GM21528 (cell line): ENCODE results near the gene SPOCK2.

Source experiments
- ATAC-seq: cut with Tn5 transposase; IDR thresholded peaks from one replicate; pipeline ENCODE4 v1.9.1; 2021; ENCODE audit warnings: mild to moderate bottlenecking, moderate library complexity; ENCODE audit not compliant: unreplicated experiment, low FRiP score

The SPOCK2 gene

DNA sequence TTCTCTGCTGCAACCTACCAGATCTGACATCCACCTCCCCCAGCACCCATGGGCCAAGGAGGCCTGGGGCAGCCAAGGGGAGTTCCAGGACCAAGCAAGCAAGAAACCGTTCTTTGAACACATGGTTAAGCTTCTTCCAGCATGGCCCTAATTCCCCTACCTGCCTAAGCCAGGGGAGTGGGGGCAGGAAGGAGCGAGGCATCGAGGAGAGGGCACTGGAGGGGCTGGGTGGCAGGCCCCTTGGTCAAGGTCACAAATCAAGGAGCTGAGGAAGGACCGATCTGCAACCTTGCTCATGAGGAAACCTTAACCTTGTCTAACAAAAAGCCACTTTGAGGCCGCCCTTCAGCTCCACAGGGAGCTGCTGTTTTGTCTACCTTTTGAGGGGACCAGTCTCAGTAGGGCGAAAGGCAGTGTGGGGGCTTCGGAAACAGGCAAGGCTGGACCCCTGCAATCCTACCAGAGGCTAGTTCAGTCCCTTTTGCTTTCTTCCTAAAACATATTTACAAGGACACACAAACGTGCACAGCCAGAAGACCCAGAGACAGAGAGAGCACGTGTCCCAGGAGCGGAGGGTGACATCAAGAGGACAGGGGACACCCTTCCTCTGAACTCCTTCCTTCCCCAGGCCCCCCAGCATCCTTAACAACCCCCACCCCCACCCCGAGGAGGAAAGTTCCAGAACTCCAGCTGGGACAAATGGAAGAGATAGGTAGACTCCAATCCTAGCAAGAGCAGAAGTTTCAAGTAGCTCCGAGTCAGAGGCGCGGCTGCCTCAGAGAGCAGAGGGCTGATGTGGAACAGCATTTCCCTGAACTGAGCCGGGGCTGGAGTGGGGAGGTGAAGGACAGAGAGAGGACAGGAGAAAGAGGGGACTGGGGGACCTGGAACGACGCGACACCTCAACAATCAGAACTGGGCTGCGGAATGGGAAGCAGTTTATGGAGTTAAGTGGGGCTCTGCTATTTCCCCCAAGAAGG, 28.2 kb downstream of the SPOCK2 start:
- ATAC-seq: no peak

DNA sequence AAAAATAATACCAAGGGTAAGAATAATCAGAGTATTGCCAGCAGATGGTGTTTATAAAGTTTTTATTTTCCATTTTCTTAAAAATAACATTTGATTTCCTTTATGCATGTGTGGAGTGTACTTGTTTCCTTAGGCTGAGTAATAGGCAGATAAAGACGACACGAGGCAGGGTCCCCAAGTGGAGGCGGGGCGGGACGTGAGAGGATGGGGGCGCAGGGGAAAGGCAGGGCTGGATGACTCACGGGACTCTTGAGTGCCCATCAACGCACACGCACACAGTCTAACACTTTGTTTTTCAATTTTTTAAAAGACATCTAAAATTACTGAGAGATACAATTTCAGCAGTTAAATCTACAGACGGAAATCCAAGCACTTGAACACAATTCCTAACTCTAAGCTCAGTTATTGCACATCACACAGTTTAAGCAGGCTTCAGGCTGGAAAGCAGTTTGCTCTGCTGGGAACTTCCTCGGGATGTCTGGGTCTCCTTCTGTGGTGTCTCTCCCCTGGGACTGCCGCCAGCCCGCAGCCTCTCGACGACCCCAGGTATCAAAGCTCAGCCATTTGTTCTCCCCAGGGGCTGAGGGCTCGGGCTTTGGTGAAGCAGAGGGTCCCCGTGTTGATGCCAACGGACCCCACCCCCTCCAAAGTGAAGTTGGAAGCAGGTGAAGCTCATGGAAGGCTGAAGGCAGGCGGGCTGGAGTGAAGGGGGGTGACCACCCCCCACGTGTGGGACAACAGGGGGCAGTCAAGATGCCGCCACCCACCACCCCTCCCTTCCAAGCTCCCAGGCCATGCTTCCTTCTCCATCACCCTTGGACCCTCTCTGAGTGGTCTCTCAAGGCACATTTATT, 29.1 kb downstream of the SPOCK2 start:
- ATAC-seq: no peak

- ATAC-seq: no peak
Measured at GRCh38 chr10:72058347-72058898, 29.9 kb downstream of the SPOCK2 start.

DNA sequence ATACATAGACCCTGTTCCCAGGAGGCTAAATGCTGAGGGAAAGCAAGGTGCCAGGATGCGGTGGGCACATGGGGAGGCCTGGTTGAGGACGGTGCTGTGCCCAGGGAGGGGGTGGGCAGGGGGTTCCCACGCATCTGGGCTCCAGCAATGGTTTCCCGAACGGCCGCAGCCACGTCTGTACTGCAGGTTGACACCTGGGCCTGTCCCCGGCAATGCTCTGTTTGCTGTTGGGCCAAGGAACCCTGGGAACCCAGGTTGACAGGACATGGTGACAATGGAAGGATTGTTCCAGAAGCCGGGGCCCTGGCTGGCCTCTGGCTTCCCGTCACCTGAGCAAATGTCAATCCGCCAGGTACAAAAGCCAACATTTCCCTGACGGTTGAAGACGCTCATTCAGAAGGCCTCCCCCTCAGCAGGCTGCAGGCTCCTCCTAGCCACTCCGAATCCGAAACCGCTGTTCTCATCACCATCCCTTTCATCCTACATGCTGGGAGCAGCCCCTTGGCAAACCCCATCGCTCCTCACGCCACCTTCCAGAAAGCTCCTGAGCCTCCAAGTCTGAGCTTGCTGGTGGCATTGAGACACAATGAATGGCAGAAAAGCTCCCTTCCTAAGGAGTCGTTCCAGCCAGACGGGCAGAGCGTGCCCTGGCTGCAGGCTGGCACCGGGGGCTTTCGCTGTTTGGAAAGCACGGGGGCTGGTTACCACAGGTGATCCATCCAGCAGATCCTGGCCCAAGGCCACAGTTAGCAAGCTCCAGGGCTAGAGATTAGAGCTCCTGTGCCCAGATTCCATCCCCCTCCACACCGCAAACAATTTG, 31.2 kb downstream of the SPOCK2 start:
- no peak for ATAC-seq

DNA sequence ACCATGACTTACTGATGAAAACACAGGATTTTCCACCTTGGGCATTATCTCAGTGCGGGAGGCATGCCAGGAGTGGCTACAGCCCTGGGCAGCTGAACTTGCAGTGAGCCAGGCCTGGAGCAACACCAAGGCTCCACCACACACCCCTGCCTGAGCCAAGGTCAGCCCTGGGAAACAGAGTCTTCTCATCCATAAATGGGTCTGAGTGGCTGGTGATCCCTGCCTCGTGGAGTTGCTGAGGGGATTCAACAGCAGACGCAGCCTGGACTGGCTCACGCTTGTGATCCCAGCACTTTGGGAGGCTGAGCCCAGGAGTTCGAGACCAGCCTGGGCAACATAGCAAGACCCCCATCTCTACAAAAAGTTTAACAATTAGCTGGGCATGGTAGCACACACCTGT, 32.2 kb downstream of the SPOCK2 start:
- no peak for ATAC-seq

DNA sequence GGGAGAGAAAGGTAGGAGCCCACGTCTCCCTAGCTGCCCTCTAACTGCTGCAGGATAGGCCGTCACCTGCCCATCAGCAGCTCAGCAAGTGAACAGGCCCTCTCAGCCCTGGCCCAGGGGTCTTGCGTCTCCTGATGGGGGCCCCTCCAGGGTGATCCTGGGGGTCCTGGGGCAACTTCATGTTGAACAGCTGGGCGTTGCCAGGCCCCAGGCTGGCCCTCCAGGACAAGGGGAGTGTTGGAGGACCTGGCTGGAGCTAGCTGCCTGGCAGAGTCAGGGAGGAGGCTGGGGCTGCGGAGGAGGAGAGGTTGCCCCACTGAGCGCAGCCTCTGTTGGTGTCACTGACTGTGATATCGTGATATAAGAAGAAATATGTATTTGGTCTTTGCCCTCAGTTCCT, 34.7 kb downstream of the SPOCK2 start:
- no peak for ATAC-seq

DNA sequence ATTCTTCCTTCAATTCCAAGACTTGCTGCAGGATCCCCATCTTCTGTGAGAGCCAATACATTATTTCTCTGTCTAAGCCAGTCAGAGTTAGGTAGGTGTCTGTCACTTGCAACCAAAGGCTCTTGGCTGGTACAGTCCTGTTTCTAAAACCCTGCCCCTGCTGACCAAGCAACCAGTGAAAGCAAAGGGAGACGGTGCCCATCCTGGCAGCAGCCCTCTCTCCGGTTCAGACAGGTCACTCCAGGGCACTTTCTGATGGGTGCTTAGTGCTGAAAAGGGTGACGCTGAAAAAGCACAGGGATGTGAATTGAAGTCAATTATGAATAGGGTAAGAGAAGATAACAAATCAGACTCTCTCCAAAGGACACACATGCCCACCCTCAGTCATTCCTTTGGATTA, 37.5 kb downstream of the SPOCK2 start:
- no peak for ATAC-seq

DNA sequence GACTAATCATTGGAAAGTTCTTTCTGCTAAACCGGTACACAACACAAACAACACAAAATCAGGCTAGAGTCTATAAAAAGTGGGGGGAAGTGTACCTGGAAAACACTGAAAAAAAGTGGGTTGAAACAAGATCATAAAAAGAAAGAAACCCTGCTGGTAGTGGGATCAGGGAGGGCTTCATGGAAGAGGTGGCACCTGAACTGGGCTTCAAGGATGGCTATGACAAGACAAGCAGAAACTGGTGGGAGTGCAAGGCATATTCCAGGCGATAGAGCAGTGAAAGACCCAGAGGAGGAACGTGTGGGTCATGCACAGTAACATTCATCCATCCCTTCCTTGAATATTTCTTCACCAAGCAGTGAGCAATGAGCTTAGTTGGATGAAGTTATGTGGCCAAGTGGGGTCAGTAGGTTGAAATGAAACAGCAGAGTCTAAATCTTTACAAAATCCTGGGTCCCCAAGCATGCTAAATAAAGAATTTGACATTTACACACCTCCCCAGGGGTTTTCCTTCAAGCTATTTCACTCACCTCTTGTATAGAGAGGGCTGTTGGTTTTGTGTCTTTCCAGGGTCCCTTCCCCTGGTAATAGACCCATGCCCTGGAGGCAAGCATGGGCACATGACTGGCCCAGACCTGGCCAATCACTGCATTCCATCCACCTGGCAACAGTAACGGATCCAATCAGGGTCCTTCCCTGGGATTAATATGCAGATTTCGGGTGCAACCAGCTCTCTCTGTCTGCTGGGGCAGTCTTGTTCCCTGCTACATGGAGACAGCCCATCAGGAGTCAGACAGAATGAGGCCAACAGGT, 38.2 kb downstream of the SPOCK2 start:
- ATAC-seq: no peak

- no peak for ATAC-seq
Measured at GRCh38 chr10:72049472-72049871, 38.9 kb downstream of the SPOCK2 start.

DNA sequence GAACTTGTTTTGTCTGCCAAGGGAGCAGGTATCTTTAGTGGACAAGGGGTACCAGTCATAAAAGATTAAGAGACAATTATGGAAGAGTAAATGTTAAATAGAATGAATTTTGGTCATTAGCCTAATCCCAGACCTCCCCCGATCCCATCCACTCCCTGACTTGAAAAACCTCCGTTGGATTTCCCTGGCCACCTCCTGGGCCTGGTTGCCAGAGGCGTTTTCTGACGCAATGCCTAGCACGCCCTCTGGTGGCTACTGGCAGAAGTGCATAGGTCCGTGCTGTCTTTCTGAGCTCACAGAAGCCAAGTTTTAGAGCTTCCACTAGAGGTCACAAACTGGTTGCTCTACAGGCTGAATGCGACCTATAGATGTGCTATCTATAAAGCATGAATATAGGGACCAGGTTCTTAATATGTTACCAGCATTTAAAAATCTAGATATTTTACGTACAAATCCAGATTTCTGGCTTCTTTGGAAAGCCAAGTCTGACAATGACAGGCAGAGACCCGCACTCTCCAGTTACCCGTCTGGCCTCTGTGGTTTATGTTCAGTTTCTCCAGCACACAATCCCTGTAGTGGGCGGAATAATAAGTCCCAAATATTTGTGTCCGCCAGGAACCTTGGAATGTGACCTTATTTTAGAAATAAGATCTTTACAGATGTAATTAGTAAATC, 39.8 kb downstream of the SPOCK2 start:
- ATAC-seq: no peak

DNA sequence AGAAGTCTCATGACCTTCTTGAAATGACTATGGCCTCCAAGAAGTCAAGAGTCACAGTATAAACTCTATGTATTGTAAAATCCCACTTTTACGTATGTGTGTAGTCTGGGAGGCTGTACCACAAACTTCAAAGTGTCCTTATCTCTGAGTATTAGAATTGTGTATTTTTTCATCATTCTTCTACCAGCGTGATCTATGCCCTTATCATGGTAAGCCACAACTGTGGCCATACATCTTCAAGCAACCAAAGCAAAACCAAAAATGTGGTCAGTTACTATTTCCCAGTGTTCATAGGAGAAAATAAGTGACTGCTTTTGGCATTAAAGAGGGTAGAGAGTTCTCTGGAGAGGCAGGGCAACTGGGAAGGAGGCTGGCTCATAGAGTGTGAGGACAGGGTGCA, 42.8 kb downstream of the SPOCK2 start:
- ATAC-seq: no peak

GRCh38 chr10:72044417-72045041, 43.8 kb downstream of the SPOCK2 start:
- no peak for ATAC-seq

- ATAC-seq: no peak
Measured at GRCh38 chr10:72043016-72043834, 45.1 kb downstream of the SPOCK2 start.

DNA sequence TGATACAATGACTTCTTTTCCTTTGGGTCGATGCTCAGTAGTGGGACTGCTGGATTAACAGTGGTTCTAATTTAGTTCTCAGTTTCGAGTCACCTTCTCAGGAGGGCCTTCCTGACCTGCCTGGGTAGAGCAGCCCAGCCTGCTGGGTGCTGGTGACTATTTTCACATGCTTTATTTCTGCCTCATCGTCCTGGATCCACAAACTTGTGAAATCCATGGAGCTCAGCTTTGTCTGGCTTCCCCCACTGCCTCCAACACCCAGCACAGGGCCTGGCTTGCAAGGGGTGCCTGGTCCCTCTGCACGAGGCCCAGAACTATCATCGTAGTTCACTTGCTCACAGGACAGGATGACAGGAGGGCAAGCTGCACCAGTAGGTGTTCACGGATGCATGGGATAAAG, 46.9 kb downstream of the SPOCK2 start:
- ATAC-seq: no peak

DNA sequence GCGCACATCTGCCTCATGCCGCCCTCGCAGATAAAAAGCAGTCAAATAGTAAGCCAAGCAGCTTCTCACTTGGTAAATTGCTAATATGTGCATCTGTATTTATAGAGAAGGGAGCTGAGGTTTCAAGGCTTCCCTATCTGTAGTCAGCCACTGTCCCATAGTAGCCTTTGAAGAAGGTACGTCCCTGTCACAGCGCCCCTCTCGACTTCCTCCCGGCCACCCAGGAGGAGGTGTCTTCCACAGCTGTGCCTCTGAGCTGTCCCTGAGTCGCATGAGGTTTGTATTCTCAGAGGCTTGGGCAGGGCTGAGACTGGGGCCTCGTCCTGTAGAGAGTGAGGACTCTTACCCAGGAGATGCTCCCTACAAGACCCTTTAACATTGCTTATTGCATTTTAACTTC, 49.0 kb downstream of the SPOCK2 start:
- no peak for ATAC-seq

- ATAC-seq: no peak
Measured at GRCh38 chr10:72038458-72039001, 49.8 kb downstream of the SPOCK2 start.

DNA sequence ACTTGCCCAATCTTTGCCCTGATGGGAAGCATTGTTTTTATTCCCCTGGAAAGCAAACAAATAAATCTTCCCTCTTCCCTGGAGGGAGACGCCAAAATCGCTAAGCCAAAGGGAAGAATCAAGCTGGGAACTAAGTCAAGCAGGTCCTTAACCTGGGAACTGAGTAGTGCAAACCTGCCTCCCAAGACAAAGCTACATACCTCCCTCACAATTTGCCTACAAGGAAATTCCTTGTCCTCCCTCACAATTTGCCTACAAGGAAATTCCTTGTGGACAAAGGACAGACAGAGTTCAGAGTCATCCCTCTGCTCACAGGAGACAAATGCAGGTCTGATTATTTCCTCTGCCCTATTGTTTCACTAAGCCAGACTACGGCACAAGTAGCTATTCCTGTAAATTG, 50.5 kb downstream of the SPOCK2 start:
- ATAC-seq: no peak
